CD4-positive, alpha-beta T cell treated with Interleukin-15 for 1 hour (primary cell): ENCODE measurements around the gene PKNOX2.
A peak's percentile ranks its signal among the peaks of the same experiment; 100 is the strongest.

ENCODE experiments used
- DNase-seq: peaks from one replicate; pipeline ENCODE4 v3.0.0-alpha.2; 2020

Gene PKNOX2, protein sequence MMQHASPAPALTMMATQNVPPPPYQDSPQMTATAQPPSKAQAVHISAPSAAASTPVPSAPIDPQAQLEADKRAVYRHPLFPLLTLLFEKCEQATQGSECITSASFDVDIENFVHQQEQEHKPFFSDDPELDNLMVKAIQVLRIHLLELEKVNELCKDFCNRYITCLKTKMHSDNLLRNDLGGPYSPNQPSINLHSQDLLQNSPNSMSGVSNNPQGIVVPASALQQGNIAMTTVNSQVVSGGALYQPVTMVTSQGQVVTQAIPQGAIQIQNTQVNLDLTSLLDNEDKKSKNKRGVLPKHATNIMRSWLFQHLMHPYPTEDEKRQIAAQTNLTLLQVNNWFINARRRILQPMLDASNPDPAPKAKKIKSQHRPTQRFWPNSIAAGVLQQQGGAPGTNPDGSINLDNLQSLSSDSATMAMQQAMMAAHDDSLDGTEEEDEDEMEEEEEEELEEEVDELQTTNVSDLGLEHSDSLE

DNA sequence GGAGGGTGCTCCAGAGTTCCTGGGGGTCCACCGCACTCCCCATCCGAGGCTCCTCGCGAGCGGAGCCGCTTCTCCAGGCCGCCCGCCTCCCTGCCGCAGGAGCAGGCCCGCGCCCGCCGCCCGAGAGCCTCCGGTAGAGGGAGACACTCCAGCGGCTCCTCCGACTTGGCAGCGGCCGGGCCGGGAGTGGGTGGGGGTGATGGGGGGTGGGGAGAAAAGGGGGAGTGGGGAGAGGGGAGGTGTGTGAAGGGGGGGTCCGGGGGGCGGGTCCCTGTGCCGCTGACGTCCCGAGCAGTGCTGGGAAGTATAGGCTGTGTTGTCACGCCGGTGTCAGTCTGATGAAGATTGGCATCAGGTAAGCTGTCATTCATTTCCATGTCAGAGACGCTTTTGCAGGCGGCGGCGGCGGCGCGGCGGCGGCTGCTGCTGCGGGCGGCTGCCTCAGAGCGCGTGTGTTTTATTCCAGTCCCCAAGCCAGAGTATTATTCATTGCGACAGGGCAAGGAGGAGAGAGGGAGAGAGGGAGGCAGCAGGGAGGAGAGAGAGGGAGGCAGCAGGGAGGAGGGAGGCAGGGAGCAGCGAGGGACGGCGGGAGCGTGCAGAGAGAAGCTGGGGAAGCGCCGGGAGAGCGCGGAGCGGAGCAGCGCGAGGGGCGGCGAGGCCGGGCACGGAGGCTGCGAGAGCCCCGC is at the start of gene PKNOX2:
Gene PKNOX2 (plus strand): TSS at position 330 of the 689 bp plus-strand sequence. CDS start 186,555 bp downstream, outside the sequence.
- DNase-seq = peak; percentile 41

DNA sequence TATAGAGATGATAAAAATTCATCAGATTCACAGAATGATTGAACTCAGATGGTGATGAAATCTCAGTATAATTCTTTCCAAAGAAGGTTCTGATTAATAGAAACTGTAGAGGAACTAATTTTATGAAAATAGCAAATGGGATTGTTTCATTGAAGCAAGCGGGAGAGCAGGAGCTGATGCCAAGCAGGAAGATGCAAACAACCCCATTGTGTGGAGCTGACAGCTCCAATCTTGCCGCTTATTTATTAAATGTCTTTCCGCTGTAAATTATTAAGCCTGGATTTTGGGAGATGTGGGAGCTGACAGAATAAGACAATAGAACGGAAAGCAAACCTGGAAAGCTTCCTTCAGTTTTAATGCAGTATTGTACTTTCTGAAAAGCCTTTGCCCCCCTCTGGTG is 47.1 kb upstream of the PKNOX2 start:
- no peak for DNase-seq

DNA sequence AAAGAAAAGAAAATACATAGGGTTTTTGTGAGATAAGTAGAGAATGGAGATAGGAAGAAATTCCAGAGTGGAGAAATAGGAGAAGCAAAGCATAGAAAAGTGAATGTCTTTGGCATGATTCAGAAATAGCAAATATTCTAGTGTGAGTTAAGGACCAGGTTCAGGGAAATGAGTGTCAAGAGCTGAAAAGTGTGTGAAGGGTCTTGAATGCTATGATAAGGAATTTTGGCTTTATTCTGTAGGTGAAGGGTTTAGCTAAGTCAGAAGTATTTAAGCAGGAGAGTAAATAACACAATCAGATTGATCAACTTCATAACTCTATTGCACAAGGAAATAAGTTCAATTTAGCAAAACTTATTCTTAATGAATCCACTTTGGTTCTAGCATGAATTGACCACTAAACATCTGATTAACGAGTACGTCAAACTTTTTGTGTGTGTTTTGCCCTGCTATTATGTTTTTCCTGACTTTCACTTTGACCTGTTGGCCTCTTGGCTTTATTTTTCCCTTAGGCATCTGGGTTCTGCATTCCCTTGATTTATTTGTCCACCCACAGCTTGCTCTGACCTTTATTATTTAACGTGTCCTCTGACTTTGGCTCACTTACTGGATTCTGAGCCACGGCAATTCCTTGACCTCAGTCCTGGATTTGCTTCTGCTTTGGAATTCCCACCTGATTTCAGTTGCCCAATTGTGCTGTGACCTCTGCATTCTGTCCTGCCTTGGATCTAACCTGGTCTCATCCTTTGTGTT is 41.2 kb upstream of the PKNOX2 start:
- no peak for DNase-seq

DNA sequence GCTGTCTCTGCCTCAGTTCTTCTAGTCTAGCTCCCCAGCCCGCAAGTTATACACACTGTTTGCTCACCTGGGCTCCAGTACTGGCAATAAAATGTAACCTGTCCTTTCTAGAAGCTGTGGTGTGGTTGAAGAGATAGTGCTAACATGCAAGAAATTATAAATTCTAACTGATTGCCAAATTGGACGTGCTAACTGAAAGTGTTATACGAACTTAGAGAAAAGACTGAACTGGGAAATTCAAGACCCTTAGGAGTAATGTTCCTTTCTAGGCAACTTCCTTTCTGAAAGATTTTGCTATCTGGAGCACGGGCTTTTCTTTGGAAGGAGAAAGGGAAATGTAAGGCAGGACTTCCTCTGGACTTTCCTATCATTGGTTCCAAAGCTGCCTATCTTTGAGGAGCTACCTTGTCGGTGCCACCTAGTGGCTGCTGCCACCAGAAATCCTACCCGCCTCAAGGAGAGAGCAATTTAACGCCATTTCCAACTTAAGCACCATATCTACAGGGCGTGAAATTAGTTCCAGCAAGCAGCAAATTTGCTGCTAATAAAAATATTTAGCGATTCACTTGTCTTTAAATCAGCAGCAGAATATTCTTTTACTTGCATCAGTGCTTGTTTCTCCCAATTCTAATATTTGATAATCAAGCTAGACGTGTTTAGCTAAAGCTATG is 40.5 kb upstream of the PKNOX2 start:
- DNase-seq = peak; percentile 36

DNA sequence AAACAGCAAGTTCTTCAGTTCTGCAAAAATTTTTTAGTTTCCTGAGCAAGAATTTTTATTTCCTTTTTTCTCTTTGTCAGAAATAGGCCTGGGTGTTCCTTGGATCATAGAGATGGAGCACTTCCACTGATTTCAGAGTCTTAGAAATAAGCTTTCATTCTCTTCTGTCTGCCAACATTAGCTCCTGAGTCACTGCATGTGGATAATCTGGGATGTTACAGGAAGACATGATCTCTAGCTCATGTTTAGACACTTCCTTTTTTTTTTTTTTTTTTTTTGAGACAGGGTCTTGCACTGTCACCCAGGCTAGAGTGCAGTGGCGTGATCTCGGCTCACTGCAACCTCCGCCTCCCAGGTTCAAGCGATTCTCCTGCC is 39.9 kb upstream of the PKNOX2 start:
- no peak for DNase-seq

DNA sequence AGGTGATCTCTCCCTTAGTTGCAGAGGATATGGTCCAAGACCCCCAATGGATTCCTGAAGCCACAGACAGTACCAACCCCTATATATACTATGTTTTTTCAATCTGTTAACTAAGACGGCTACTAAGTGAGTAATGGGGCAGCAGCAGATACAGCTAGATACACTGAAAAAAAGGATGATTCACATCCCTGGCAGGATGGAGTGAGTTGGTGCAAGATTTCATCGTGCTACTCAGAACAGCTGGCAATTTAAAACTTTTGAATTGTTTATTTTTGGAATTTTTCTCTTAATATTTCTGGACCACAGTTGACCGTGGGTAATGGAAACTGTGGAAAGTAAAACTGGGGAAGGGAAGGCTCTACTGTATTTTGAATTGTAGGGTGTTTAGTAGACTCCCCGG is 36.1 kb upstream of the PKNOX2 start:
- DNase-seq = no peak

DNA sequence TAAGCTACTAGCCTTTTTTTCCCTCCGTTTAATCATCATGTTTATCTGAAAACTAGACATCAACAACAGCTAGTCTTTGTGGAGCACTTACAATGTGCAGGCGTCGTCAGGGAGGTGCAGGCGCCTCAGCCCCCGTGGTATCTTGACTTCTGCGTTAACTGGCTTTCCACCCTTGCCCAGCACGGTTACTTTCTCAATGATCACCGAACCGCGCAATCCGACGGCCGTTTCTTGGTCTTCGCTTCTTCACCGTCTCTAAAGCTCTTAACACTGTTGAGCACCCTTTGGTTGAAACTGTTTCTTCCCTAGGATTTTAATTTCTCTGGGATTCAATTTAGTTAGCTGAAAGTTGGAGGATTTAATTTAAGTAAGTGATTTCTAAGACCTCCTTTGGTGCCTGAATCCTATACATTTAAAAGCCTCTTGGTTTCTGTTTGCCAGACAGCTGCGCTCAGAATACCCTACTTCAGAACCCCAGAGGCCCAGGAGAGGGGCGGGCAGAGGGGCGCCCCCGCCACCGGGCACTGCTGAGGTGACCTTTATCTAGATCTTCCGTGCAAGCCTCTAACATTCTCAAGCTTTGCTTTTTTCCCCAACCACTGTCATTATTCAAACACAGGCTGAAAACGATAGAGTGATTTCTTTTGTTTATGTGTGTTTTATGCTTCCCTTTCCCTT is 35.1 kb upstream of the PKNOX2 start:
- no peak for DNase-seq

DNA sequence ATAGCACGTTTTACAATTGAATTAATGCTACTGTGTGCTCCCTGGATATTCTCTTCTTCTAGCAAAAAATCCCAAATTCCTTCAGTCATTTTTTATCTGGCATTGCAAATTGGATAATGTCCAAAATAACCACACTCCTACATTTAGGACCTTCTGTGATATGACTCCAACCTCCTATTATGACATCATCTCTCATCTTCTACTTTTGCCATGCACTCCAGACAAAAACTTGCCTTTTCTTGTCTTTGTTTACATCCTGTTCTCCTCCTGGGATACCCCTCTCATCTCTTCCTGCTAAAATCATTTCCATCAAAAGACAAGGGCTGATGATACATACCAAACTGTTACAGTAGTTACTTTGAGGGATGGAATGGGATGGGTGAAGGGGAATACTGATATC is 32.5 kb upstream of the PKNOX2 start:
- no peak for DNase-seq

DNA sequence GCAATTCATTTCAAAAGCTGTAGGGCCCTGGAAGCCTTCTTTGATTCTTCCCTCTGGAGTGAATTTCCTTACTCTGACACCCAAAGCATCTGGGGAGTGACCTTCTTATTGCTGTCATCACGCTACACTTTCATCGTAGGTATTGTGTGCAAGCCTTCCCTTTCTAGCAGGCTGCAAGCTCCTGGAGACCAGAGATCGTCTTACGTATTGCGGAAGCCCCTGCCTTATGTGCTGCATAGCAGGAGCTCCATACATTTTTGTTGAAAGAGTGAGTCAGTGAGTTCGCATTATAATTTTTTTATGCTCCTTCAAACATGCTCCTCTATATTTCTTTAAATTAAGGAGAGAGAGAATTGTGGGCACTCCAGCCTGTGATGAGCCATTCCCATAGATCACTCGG is 32.0 kb upstream of the PKNOX2 start:
- no peak for DNase-seq

DNA sequence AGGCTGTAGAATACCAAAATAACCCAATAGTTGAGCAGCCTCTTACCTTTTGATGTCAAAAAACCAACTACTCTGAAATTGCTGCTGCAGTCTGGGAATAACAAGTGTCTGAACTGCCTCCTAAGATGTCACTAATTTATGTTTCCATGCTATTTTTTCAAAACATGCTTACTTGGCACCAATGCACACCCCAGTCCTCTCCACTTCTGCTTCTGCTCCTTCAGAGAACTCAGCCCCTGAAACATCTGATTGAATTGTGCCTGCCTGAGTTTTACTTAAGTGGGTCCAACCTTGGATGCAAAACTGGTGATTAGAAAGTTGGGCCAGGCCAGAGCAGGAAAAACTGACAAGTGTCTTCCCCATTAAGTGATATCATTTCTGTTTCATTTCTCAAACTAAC is 28.6 kb upstream of the PKNOX2 start:
- no peak for DNase-seq

DNA sequence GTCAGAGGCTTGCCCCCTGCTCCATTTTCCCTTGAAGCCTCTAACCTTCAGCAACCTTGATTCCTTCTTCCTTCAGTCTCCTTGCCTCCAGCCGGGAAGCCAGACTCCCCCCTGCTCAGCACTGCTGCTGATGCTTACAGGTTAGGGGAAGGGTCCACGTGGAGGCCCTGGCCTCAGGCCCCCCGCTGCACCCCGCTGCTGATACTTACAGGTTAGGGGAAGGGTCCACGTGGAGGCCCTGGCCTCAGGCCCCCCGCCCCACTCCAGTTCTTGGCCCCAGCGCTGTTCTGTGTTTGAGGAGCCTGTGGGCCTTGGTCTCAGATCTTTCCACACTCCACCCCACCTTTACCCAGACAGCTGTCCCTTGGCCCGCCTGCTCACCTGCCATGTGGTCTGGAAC is 25.6 kb upstream of the PKNOX2 start:
- DNase-seq = no peak

DNA sequence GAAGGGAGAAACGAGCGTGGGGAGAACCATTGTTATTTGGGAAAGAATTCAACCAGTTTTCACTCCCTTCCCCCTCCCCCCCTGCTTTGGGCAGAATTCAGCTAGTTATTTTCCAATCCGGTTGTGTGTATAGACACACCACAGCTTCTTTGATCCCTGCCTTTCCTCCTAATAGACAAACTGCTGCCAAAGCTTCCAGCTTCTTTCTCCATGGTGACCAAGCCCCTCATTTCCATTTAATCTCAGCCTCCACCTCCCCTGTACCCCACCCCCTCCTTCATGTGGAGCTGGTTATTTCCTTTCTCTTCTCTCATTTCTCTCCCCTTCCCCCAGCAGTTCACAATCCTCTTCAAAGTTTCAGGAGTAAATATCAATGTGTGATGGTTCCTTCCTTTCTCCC is 24.8 kb upstream of the PKNOX2 start:
- DNase-seq = no peak

DNA sequence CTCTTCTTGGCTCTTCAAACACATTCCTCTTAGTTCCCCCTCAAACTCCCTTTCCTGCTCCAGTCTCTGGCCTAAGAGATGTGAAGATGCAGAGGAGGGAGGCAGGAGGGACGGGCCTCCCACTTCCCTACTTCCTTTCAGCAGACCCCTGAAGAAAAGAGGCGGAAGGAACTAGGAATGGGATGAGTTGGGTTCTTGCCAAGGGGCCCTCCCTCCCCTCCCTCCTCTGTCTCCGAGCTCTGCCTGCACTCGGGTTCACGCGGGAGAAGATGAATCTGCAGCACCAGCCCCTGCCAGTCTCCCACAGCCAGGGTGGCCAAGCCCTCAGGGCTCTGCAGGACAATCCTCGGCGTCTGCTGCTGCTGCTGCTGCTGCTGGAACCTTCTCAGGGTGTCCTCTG is 24.3 kb upstream of the PKNOX2 start:
- no peak for DNase-seq

DNA sequence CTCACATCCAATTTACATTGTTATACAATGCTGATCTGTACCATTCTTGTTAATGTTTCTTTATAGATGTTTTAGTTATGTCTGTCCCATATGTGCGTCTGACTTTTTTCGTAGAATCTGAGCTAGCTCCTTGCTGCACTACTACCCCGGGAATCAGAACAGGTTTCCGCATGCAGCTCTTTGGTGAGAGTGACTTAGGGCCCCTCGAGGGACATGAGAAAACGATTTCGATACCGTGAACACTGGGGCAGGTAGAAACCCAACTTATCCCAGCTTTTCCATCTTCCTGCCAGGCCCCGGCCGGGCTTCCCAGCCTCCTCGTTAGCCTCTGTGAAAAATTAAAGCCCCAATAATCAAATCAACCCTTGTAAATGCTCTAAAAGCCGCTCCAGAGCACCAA is 23.4 kb upstream of the PKNOX2 start:
- DNase-seq = no peak

DNA sequence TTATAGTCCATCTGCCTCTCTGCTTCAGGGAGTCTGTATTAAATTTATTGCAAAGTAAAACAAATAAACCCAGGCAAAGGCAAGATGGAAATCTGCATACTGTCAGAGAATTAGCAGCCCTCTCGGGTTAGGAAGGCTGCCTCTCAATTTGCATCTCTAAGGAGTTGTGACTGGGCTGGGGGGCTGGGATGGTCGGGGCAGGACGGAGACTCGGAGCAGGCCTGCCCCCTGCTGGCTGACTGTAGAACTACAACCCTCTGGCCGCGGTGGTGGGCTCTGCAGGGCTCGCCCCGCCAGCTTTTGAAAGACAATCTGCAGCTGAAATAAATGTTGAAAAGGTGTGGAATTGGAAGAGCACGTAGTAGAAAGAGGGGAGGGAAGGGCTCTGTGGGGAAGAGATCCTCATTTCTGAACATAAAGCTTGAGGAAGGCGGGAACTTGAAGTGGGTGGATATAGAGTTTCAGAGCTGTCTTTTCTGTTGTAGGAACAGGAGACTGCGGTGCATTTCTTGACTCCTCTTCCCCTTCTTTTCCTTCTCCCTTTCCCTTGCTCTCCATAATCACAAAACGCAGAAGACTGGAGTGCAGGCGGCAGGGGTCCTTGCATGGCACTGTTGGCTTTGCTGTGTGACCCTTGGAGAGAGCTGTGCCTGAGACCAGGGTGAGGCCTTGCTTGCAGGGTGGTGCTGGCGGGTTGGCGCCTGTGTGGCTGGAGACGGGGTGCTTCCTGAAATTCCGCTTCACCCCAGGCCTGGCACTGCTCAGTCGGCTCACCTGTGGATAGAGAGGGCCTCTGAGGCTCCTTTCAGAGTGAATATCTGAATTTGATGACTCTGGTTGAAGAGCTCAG is 22.6 kb upstream of the PKNOX2 start:
- peak; percentile 27 for DNase-seq

DNA sequence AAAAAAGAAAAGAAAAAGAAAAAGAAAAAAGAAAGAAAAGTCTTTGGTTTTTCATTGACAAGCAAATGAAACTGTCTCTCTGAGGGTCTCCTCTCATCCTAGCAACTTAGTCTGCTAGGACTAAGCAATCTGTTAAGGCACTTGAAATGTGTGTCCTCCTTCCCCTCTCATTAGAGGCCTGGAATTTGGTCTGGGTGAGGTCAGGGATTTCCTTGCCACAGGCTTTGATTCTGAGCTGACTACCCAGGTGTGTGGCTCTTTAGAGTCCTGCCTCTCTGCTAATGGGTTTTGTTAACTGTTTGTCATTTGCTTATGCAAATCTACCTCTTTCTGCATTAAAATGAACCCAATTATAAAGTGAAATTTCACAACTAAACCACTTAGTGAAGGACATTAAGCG is 18.3 kb upstream of the PKNOX2 start:
- DNase-seq = no peak

DNA sequence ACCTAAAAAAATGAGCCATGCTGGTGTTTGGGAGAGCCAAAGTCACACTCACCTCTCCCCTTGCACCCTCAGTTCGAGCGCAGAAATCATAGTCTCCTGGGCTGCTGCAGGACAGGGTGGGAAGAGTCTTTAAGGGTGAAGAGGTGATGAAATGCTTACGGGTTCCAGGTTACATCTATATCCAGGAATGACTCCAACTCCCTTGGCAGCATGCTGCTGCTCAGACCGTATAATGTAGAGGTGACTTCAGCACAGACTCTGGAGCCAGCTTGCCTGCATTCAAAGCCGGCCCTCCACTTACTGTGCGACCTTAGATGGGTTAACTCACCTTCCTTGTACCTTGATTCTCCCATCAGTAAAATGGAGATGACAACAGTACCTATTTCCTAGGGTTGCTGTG is 17.3 kb upstream of the PKNOX2 start:
- DNase-seq = no peak

DNA sequence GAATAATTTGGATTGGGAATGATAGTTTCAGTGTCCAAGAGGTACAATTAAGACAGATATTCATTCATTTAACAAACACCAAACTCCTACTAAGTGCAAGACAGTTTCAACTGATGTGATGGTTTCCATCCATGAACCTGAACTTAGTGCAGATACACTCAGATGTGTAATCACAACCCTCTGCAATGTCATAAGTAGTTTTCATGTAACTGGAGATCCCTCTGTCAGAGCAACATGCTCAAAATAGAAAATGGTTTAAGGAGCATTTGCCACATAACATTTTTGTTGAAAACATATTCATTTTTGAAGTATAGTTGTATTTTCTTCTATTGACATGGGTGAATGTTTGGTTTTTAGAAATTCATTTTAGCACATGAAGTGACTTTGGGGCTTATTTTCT is 16.5 kb upstream of the PKNOX2 start:
- DNase-seq = no peak

DNA sequence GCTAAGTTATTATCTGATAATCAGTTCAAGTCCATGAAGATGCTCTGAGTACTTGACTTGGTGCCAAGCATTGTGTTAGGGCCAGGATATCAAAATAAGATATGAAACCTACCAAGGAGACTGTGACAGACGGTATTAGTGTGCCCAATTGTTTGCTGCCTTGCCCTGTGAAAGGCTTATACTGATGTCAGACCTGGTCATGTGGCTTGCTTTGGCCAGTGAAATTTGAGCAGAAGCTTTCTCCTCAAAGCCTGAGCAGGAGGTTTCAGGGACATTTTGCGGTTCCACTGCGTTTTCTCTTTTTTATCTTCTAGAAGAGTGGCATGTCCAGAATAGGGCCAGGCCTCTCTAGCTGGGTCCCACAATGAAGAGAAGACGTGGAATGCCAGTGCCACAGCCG is 15.8 kb upstream of the PKNOX2 start:
- DNase-seq = no peak

DNA sequence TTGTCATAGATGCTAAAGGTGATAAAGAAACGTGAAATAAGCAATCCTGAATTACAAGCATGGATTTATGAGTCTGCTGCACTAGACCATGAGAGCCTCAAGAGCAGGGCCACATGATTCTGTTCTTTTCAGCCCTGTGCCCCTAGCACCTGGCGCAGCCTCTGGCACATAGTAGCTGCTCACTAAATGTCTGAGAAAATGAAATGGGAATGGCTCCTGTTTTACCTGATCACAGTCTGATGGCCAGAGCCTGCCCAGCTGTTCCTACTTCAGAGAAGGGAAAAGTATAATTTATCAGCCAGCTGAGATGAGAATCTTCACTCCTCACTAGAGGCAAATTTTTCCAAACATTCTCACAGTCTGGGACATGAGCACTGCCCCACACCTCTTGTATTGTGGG is 10.7 kb upstream of the PKNOX2 start:
- DNase-seq = no peak

DNA sequence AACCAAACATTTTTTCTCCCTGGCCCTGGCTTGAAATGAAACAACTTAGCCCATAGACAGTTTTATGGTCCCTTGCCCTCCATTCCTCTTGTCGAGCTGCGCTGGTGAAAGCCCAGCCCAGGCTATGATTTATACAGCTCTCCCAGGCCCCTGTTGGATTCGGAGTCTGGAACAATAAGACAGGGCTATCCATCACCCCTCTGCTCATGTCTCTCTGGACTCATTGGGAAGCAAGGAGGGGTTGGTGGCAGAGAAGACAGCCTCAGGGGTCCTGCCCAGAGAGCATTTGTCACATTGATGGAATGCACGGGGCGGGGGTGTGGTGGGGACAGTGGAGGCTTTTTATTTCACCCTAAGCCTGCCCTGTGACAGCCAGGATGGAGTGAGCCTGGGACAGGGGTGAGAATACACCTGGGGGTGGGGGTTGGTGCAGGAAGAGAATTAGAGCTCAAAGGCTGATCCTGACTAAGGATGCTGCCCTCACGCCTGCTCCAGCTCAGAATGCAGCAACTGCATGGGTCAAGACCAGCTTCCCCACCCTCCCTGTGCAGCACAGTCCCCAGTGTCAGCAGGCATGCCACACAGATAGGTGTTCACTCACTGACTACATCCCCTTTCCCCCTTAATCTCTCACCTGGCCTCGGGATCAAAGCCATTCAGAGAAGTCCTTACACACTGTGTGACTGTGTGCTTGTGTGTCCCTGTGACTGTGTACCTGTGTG is 10.0 kb upstream of the PKNOX2 start:
- DNase-seq = no peak
